H9 (cell line): ENCODE data around the gene USP9X. TPM values are rescaled to one million over a fixed set of nuclear protein-coding genes. Genes with fewer than 3 reads are reported as not detected.

Experiments
- DNase-seq: peaks from one replicate; pipeline ENCODE4 v3.0.0-alpha.2; 2017
- H2AFZ ChIP-seq: one replicate; pipeline ENCODE4 v1.6.1; 2013; ENCODE audit warnings: mild to moderate bottlenecking, low read length, control low read depth, moderate library complexity
- H2AK5ac ChIP-seq: 2 replicates; pipeline ENCODE4 v1.6.1; 2013; ENCODE audit warnings: low read length, control low read depth, mixed read lengths; ENCODE audit not compliant: insufficient read length
- H2BK120ac ChIP-seq: one replicate; pipeline ENCODE4 v1.6.1; 2013; ENCODE audit warnings: low read depth, mild to moderate bottlenecking, low read length, control low read depth, inconsistent platforms; ENCODE audit not compliant: poor library complexity, severe bottlenecking
- H2BK12ac ChIP-seq: 2 replicates; pipeline ENCODE4 v1.6.1; 2013; ENCODE audit warnings: low read length, control low read depth, mixed read lengths, low read depth; ENCODE audit not compliant: insufficient read length
- H2BK15ac ChIP-seq: 2 replicates; pipeline ENCODE4 v1.6.1; 2013; ENCODE audit warnings: low read depth, low read length, control low read depth
- H2BK20ac ChIP-seq: one replicate; pipeline ENCODE4 v1.6.1; 2013; ENCODE audit warnings: low read depth, mild to moderate bottlenecking, low read length, control low read depth, inconsistent platforms; ENCODE audit not compliant: poor library complexity, severe bottlenecking
- H2BK5ac ChIP-seq: 2 replicates; pipeline ENCODE4 v1.6.1; 2013; ENCODE audit warnings: low read length, control low read depth, mixed read lengths; ENCODE audit not compliant: insufficient read length
- H3K14ac ChIP-seq: 2 replicates; pipeline ENCODE4 v1.6.1; 2013; ENCODE audit warnings: low read length, control low read depth; ENCODE audit not compliant: insufficient read depth
- H3K18ac ChIP-seq: 2 replicates; pipeline ENCODE4 v1.6.1; 2013; ENCODE audit warnings: low read depth, mild to moderate bottlenecking, mixed read lengths, low read length, control low read depth; ENCODE audit not compliant: insufficient read length
- H3K23ac ChIP-seq: 2 replicates; pipeline ENCODE4 v1.6.1; 2013; ENCODE audit warnings: low read length, control low read depth, mixed read lengths, low read depth; ENCODE audit not compliant: insufficient read length
- H3K23me2 ChIP-seq: 2 replicates; pipeline ENCODE4 v1.6.1; 2013; ENCODE audit warnings: low read depth, mild to moderate bottlenecking, mixed read lengths, low read length, control low read depth; ENCODE audit not compliant: insufficient read length, poor library complexity, severe bottlenecking
- H3K27ac ChIP-seq: 2 replicates; pipeline ENCODE4 v1.5.1; 2013; ENCODE audit warnings: low read length, control low read depth, mixed read lengths, low read depth; ENCODE audit not compliant: insufficient read length
- H3K27me3 ChIP-seq: 2 replicates; pipeline ENCODE4 v1.6.1; 2013; ENCODE audit warnings: low read length, control low read depth, inconsistent platforms; ENCODE audit not compliant: insufficient read depth
- H3K4ac ChIP-seq: 2 replicates; pipeline ENCODE4 v1.6.1; 2013; ENCODE audit warnings: low read depth, mild to moderate bottlenecking, control low read depth, inconsistent platforms, low read length, moderate library complexity
- H3K4me1 ChIP-seq: 2 replicates; pipeline ENCODE4 v1.6.1; 2013; ENCODE audit warnings: low read length, control low read depth, inconsistent platforms; ENCODE audit not compliant: insufficient read depth
- H3K4me2 ChIP-seq: 2 replicates; pipeline ENCODE4 v1.6.1; 2013; ENCODE audit warnings: low read length, control low read depth, mixed read lengths; ENCODE audit not compliant: insufficient read length, insufficient read depth
- H3K56ac ChIP-seq: 2 replicates; pipeline ENCODE4 v1.6.1; 2013; ENCODE audit warnings: low read depth, mild to moderate bottlenecking, mixed read lengths, low read length, control low read depth; ENCODE audit not compliant: insufficient read length
- H3K79me1 ChIP-seq: 2 replicates; pipeline ENCODE4 v1.6.1; 2013; ENCODE audit warnings: low read depth, mild to moderate bottlenecking, moderate library complexity, low read length, control low read depth, inconsistent platforms; ENCODE audit not compliant: insufficient read depth, poor library complexity, severe bottlenecking
- H3K79me2 ChIP-seq: 2 replicates; pipeline ENCODE4 v1.6.1; 2013; ENCODE audit warnings: low read length, control low read depth, inconsistent platforms; ENCODE audit not compliant: insufficient read depth
- H3K9ac ChIP-seq: 2 replicates; pipeline ENCODE4 v1.6.1; 2013; ENCODE audit warnings: low read length, control low read depth, mixed read lengths; ENCODE audit not compliant: insufficient read length; ENCODE audit errors: extremely low read depth
- H3K9me3 ChIP-seq: one replicate; pipeline ENCODE4 v1.6.1; 2013; ENCODE audit warnings: low read depth, low read length, inconsistent platforms; ENCODE audit not compliant: control insufficient read depth
- H3T11ph ChIP-seq: one replicate; pipeline ENCODE4 v1.6.1; 2013; ENCODE audit warnings: mild to moderate bottlenecking, low read length, control low read depth, inconsistent platforms
- H4K20me1 ChIP-seq: one replicate; pipeline ENCODE4 v1.6.1; 2013; ENCODE audit not compliant: control insufficient read depth, insufficient read length, insufficient read depth
- H4K5ac ChIP-seq: 2 replicates; pipeline ENCODE4 v1.6.1; 2013; ENCODE audit warnings: low read depth, mild to moderate bottlenecking, mixed read lengths, low read length, control low read depth; ENCODE audit not compliant: insufficient read length
- H4K8ac ChIP-seq: replicated peaks from 2 replicates; pipeline ENCODE4 v1.6.1; 2013; ENCODE audit warnings: low read length, control low read depth, mixed read lengths, low read depth; ENCODE audit not compliant: insufficient read length
- H4K91ac ChIP-seq: 2 replicates; pipeline ENCODE4 v1.6.1; 2013; ENCODE audit warnings: low read depth, mild to moderate bottlenecking, moderate library complexity, mixed read lengths, low read length, control low read depth; ENCODE audit not compliant: insufficient read length
- H3K27ac Mint-ChIP-seq, 3 experiments: 2 replicates in 2 of 3; 3 replicates in 1 of 3; pipeline ENCODE4 v1.8.0; 2020 to 2021; ENCODE audit warnings: mixed read lengths in 3 of 3, mild to moderate bottlenecking in 1 of 3, moderate library complexity in 1 of 3
- H3K27me3 Mint-ChIP-seq: 2 replicates; pipeline ENCODE4 v1.8.0; 2021; ENCODE audit warnings: low read depth, mild to moderate bottlenecking, moderate library complexity, mixed read lengths
- H3K36me3 Mint-ChIP-seq, 3 experiments: 2 replicates in 2 of 3; 3 replicates in 1 of 3; pipeline ENCODE4 v1.8.0; 2020 to 2021; ENCODE audit warnings: low read depth in 3 of 3, mixed read lengths in 3 of 3; ENCODE audit not compliant: insufficient read depth in 1 of 3
- H3K4me1 Mint-ChIP-seq, 2 experiments: 2 replicates each; pipeline ENCODE4 v1.8.0; 2020; ENCODE audit warnings: mixed read lengths in 2 of 2
- H3K4me3 Mint-ChIP-seq, 2 experiments: 2 replicates in 1 of 2; 3 replicates in 1 of 2; pipeline ENCODE4 v1.8.0; 2020 to 2021; ENCODE audit warnings: mild to moderate bottlenecking in 2 of 2, mixed read lengths in 2 of 2, moderate library complexity in 1 of 2
- H3K9me3 Mint-ChIP-seq, 2 experiments: 2 replicates in 1 of 2; 3 replicates in 1 of 2; pipeline ENCODE4 v1.8.0; 2020; ENCODE audit warnings: mild to moderate bottlenecking in 2 of 2, mixed read lengths in 2 of 2, moderate library complexity in 1 of 2
- WGBS: extraction: QIAGEN DNeasy Blood & Tissue Kit; methylation state at CpG from one replicate; pipeline ENCODE4 v1.1.7; 2013; ENCODE audit warnings: missing lambda C conversion rate, low lambda C conversion rate, mixed read lengths; ENCODE audit not compliant: insufficient read length; ENCODE audit errors: extremely low coverage; 5-methylcytosine and 5-hydroxymethylcytosine counted together
- total RNA-seq: library from RNA; stranded (reverse); gene quantifications from 2 replicates; pipeline ENCODE4 v1.2.1, GENCODE V29; 2021
- TF ChIP-seq, protein P1 (sequence below): fragments of 200-600 bp; sonication (generic); conservative IDR thresholded peaks from 3 replicates; pipeline ENCODE4 v1.8.0; 2021; ENCODE audit warnings: antibody characterized with exemption, mild to moderate bottlenecking

The USP9X gene
- total RNA-seq, 1 experiment from 2014 or later, result 284 TPM

DNA sequence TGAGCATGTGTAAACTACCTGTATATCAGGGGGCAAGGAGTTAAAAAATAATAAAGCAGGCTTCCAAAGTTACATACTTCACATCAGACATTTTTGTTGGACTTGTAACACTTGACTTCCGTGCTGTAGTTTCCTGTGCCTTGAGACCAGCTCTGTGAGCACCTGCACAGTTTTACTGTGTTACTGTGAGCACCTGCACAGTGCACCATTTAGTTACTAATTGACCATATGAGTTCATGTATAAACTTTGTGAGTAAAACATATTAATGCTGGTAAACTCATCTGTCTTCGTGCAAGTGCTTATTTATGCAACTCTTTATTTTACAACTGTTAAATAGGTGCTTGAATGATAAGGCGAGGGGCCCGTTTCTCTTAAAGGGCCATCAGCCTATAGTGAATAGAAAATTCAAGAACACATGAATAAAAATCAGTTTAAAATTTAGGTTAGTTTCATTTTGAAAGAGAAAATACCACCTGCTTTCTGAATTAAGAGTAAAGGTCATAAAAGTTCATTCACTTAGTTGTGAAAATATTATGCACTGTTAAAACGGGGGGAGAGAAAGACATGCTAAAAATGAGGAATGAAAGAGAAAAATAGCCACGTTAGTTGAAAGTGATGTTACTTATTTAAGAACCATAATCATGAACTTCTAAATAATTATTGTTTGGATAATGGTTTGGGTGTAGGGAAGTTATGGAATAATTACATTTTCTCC lies 42.4 kb downstream of the USP9X start:
- no peak overlapping the region for H2BK15ac ChIP-seq
- no peak overlapping the region for H4K91ac ChIP-seq
- H3K14ac ChIP-seq, result no peak overlapping the region
- no peak overlapping the region for H2BK5ac ChIP-seq
- no CpG with 5 or more reads among the region's 6 CpGs for WGBS
- no peak overlapping the region for H2BK120ac ChIP-seq
- no peaks in the 10 kb centered on the region for H4K20me1 ChIP-seq
- H3K9me3 ChIP-seq, result no peaks in the 10 kb centered on the region
- H2BK20ac ChIP-seq, result no peak overlapping the region
- H2BK12ac ChIP-seq, result no peak overlapping the region
- H2AK5ac ChIP-seq, result no peak overlapping the region
- H3K4me2 ChIP-seq, result no peak overlapping the region
- Mint-ChIP-seq H3K36me3 (peaks cover 19 to 86% (median 63%) of the 10 kb centered on the region in 3 experiments), H3K27ac (peak overlapping the region in 1 of 3 experiments; percentile 89; a peak in 3 of 7 replicates), H3K4me1 (peaks cover 0 to 24% of the 10 kb centered on the region in 2 experiments; a peak in 3 of 4 replicates), H3K27me3 (no peaks in the 10 kb centered on the region), H3K4me3 (no peak overlapping the region), H3K9me3 (peaks cover 33 to 42% of the 10 kb centered on the region in 2 experiments)
- H3T11ph ChIP-seq, result no peak overlapping the region
- no peak overlapping the region for H3K23ac ChIP-seq
- H3K27me3 ChIP-seq, result no peaks in the 10 kb centered on the region
- peaks cover 37% of the 10 kb centered on the region for H3K79me2 ChIP-seq
- H2AFZ ChIP-seq, result no peak overlapping the region
- H4K5ac ChIP-seq, result no peak overlapping the region
- H3K56ac ChIP-seq, result no peak overlapping the region
- no peak overlapping the region for H3K9ac ChIP-seq
- no peak overlapping the region for H3K18ac ChIP-seq
- H3K79me1 ChIP-seq, result peaks cover 6% of the 10 kb centered on the region
- no peaks in the 10 kb centered on the region for H3K23me2 ChIP-seq
- H4K8ac ChIP-seq, result no peak overlapping the region
- no peak for DNase-seq
- H3K27ac ChIP-seq, result no peak overlapping the region
- H3K4ac ChIP-seq, result no peak overlapping the region
- TF ChIP-seq, protein P1, sequence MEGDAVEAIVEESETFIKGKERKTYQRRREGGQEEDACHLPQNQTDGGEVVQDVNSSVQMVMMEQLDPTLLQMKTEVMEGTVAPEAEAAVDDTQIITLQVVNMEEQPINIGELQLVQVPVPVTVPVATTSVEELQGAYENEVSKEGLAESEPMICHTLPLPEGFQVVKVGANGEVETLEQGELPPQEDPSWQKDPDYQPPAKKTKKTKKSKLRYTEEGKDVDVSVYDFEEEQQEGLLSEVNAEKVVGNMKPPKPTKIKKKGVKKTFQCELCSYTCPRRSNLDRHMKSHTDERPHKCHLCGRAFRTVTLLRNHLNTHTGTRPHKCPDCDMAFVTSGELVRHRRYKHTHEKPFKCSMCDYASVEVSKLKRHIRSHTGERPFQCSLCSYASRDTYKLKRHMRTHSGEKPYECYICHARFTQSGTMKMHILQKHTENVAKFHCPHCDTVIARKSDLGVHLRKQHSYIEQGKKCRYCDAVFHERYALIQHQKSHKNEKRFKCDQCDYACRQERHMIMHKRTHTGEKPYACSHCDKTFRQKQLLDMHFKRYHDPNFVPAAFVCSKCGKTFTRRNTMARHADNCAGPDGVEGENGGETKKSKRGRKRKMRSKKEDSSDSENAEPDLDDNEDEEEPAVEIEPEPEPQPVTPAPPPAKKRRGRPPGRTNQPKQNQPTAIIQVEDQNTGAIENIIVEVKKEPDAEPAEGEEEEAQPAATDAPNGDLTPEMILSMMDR, result no peak
- H3K4me1 ChIP-seq, result no peaks in the 10 kb centered on the region
